ENCODE data around the gene ADAT3.

The ADAT3 gene

DNA sequence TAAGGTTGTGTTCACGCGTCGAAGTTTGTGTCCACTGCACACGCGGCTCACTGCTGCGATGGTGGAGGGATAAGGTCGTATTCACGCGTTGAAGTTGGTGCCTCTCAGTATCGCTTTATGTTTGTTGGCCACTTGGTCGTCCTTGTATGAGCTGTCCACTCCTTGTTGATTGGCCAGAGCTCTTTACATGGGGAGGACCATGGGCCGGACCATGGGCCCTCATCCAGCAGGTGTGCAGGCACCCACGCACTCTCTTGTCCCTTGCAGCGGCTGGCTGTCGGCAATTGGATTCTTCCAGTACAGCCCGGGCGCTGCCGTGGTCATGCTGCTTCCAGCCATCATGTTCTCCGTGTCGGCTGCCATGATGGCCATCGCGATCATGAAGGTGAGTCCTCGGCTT is 17.6 kb downstream of the ADAT3 start:
- no peak overlapping the region for H3K4me2 ChIP-seq (ENCODE audit: low read length)
- peaks cover 34% of the 10 kb centered on the region for H3K36me3 ChIP-seq (ENCODE audit: insufficient read depth, low read length)
- no peaks in the 10 kb centered on the region for H3K27me3 ChIP-seq (ENCODE audit: control insufficient read depth, insufficient read depth, low read length)
- H3K9ac ChIP-seq (ENCODE audit: low read depth, low read length) = no peak overlapping the region
- no peaks in the 10 kb centered on the region for H3K4me1 ChIP-seq (ENCODE audit: control insufficient read depth, insufficient read depth, low read length)
- H3K4me3 ChIP-seq (ENCODE audit: low read length) = no peak overlapping the region
- H3K9me3 ChIP-seq (replicated peaks; ENCODE audit: low read length) = no peaks in the 10 kb centered on the region

DNA sequence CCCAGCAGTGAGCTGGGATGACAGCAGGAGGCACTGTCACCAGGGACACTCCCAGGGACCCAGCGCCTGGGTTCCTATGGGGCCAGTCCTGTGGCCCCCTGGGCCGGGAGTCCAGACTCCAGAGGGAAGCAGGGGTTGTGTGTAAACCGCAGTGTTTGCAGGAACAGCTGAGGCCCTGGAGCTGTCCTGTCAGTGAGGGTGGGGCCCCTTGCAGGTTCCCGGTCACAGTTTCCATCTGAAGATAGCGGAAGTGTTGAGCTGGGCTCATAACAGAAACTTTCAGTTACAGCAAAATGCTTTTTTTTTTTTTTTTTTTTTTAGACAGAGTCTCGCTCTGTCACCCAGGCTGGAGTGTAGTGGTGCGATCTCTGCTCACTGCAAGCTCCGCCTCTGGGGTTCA is 18.1 kb downstream of the ADAT3 start:
- Histone ChIP-seq H3K36me3 (ENCODE audit: insufficient read depth, low read length) (peaks cover 30% of the 10 kb centered on the region), H3K4me3 (ENCODE audit: low read length) (no peak overlapping the region), H3K9ac (ENCODE audit: low read depth, low read length) (no peak overlapping the region), H3K4me1 (ENCODE audit: control insufficient read depth, insufficient read depth, low read length) (no peaks in the 10 kb centered on the region), H3K27me3 (ENCODE audit: control insufficient read depth, insufficient read depth, low read length) (no peaks in the 10 kb centered on the region), H3K4me2 (ENCODE audit: low read length) (no peak overlapping the region), H3K9me3 (replicated peaks; ENCODE audit: low read length) (no peaks in the 10 kb centered on the region)

DNA sequence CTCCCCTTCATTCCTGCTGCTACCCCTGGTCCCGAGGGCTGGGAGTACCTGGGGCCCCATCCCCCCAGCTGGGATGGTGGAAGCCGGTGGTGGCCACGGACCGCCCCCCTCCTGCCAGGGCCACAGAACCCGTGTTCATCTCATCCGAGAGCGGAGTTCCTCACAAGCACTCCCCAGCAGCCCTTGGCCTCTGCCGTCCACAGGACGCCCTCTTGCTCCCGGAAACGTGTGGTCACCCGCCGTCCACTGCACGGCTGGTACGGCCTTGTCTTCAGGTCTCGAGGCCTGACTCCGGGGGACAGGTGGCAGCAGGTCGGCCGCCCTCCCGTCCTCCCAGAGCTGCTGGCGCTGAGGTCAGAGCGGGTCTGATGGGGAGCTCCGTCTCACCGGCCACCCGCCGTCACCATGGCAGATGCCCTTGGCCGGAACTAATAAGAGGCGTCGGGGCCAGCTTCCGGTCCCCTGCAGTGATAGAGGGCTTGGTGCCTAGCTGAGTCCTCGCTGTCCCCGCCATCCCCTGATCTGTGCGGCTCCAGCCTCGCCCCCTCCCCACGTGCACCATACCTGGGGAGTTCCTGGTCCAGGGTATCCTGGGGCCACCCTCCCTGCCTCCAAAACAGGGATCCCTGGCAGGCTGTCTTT is 19.2 kb downstream of the ADAT3 start:
- Histone ChIP-seq H3K9me3 (replicated peaks; ENCODE audit: low read length) (no peaks in the 10 kb centered on the region), H3K36me3 (ENCODE audit: insufficient read depth, low read length) (peaks cover 30% of the 10 kb centered on the region), H3K4me1 (ENCODE audit: control insufficient read depth, insufficient read depth, low read length) (peaks cover 3% of the 10 kb centered on the region), H3K27me3 (ENCODE audit: control insufficient read depth, insufficient read depth, low read length) (no peaks in the 10 kb centered on the region), H3K9ac (ENCODE audit: low read depth, low read length) (no peak overlapping the region), H3K4me2 (ENCODE audit: low read length) (no peak overlapping the region), H3K4me3 (ENCODE audit: low read length) (no peak overlapping the region)

DNA sequence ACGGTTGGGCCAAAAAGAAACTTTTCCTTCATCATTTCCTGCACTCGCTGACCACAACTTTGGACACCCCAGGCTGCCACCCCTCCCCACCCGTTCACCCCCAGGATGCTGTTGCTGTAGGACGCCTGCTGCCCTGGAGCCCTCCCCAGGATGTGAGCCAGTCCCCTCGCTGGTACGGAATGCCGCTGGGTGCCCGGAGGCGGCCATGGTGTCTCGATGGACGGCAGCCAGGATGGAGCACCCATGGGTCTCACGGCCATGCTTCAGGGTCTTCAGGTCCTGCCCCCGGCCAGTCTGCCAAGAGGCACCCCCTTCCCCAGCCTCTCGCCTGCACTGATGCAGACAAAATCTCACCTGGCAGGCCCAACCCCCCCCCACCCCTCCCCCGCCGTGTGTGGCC is 20.3 kb downstream of the ADAT3 start:
- Histone ChIP-seq H3K4me1 (ENCODE audit: control insufficient read depth, insufficient read depth, low read length) (peaks cover 10% of the 10 kb centered on the region), H3K4me3 (ENCODE audit: low read length) (no peak overlapping the region), H3K4me2 (ENCODE audit: low read length) (no peak overlapping the region), H3K27me3 (ENCODE audit: control insufficient read depth, insufficient read depth, low read length) (no peaks in the 10 kb centered on the region), H3K36me3 (ENCODE audit: insufficient read depth, low read length) (peaks cover 24% of the 10 kb centered on the region), H3K9ac (ENCODE audit: low read depth, low read length) (no peak overlapping the region), H3K9me3 (replicated peaks; ENCODE audit: low read length) (no peaks in the 10 kb centered on the region)

DNA sequence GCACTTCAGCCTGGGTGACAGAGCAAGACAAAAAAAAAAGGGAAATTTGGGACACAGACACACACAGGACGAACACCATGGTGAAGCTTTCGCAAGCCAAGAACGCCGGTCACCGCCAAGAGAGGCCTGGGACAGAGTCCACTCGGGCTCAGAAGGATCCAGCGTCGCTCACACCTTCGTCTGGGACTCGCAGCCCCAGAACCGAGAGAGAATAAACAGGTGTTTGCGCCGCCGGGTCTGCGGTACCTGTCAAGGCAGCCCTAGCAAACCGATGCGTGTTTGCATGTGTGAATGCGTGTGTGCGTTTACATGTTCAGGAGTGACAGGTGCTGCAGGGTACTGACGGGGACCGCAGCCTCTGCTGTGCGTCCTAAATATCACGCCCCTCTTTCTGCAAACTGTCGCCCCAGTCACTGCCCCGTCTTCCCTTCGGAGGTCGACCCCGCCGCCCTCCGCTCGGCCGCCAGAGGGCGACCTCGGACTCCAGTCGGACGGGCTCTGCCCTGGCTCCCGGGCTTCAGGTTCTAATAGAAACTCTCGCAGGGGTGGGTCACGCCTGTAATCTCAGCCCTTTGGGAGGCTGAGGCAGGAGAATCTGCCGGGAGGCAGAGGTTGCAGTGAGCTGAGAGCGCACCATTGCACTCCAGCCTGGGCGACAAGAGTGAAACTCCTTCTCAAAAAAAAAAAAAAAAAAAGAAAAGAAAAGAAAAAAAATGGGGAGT is 24.0 kb downstream of the ADAT3 start:
- peaks cover 7% of the 10 kb centered on the region for H3K36me3 ChIP-seq (ENCODE audit: insufficient read depth, low read length)
- no peaks in the 10 kb centered on the region for H3K9me3 ChIP-seq (replicated peaks; ENCODE audit: low read length)
- peak overlapping the region; percentile 68 for H3K4me3 ChIP-seq (ENCODE audit: low read length)
- peak overlapping the region; percentile 93 for H3K4me2 ChIP-seq (ENCODE audit: low read length)
- H3K9ac ChIP-seq (ENCODE audit: low read depth, low read length) = peak overlapping the region; percentile 57
- H3K27me3 ChIP-seq (ENCODE audit: control insufficient read depth, insufficient read depth, low read length) = no peaks in the 10 kb centered on the region
- peaks cover 10% of the 10 kb centered on the region for H3K4me1 ChIP-seq (ENCODE audit: control insufficient read depth, insufficient read depth, low read length)

DNA sequence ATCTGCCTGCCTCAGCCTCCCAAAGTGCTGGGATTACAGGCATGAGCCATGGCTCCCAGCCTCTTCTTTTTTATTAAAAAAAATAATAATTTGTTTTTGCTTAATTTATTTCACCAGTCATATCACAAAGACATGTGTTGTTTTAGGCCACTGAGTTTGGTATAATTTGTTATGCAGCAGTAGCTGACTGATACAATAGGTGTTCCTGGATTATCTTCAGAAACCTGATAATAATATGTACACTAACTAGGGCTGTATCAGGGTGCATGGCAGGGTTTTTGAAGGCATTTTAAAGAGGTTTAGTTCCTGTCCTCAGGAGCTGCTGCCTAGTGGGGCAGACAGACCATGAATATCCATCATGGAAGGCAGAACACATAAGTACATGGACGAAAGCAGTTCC is 26.2 kb downstream of the ADAT3 start:
- H3K4me2 ChIP-seq (ENCODE audit: low read length) = no peak overlapping the region
- H3K4me3 ChIP-seq (ENCODE audit: low read length) = no peak overlapping the region
- no peaks in the 10 kb centered on the region for H3K27me3 ChIP-seq (ENCODE audit: control insufficient read depth, insufficient read depth, low read length)
- H3K36me3 ChIP-seq (ENCODE audit: insufficient read depth, low read length) = no peaks in the 10 kb centered on the region
- no peaks in the 10 kb centered on the region for H3K9me3 ChIP-seq (replicated peaks; ENCODE audit: low read length)
- no peak overlapping the region for H3K9ac ChIP-seq (ENCODE audit: low read depth, low read length)
- H3K4me1 ChIP-seq (ENCODE audit: control insufficient read depth, insufficient read depth, low read length) = peaks cover 15% of the 10 kb centered on the region

DNA sequence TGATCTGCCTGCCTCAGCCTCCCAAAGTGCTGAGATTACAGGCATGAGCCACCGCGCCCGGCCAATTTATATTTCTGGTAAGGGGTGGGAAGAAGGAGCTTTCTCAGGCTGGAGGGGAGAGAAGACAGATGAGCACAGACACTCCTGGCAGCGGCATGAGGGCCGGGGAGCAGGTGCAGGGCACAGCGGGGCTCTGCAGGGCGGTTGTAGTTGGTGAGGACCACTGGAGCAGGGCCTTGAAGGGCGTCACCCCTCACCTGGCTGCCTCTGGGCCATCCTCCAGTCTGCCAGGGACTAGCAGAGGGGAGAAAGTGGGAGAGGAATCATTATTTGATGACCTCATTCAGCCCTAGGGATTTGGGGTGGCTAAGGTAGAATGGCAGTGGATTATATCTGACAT is 27.2 kb downstream of the ADAT3 start:
- peaks cover 15% of the 10 kb centered on the region for H3K4me1 ChIP-seq (ENCODE audit: control insufficient read depth, insufficient read depth, low read length)
- no peaks in the 10 kb centered on the region for H3K36me3 ChIP-seq (ENCODE audit: insufficient read depth, low read length)
- H3K4me2 ChIP-seq (ENCODE audit: low read length) = no peak overlapping the region
- H3K9ac ChIP-seq (ENCODE audit: low read depth, low read length) = no peak overlapping the region
- H3K27me3 ChIP-seq (ENCODE audit: control insufficient read depth, insufficient read depth, low read length) = no peaks in the 10 kb centered on the region
- H3K9me3 ChIP-seq (replicated peaks; ENCODE audit: low read length) = no peaks in the 10 kb centered on the region
- no peak overlapping the region for H3K4me3 ChIP-seq (ENCODE audit: low read length)

DNA sequence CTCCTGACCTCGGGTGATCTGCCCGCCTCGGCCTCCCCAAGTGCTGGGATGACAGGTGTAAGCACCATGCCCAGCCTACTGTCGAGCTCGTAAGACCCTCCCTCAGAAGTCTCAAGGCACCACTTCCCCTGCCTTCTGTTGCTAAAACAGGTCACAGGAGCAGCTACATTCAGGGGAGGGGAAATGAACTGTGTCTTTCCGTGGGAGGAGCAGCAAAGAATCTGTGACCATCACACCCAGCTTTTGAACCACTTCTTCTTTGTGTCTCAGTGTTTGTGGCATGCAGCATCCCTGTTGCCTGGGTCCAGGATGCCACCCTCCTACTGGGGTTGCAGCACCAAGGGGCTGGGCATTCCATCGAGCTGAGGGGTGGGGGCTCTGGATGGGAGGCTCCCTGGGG is 28.0 kb downstream of the ADAT3 start:
- H3K27me3 ChIP-seq (ENCODE audit: control insufficient read depth, insufficient read depth, low read length) = no peaks in the 10 kb centered on the region
- no peaks in the 10 kb centered on the region for H3K36me3 ChIP-seq (ENCODE audit: insufficient read depth, low read length)
- no peak overlapping the region for H3K9ac ChIP-seq (ENCODE audit: low read depth, low read length)
- peaks cover 15% of the 10 kb centered on the region for H3K4me1 ChIP-seq (ENCODE audit: control insufficient read depth, insufficient read depth, low read length)
- H3K4me3 ChIP-seq (ENCODE audit: low read length) = no peak overlapping the region
- H3K9me3 ChIP-seq (replicated peaks; ENCODE audit: low read length) = no peaks in the 10 kb centered on the region
- H3K4me2 ChIP-seq (ENCODE audit: low read length) = no peak overlapping the region

DNA sequence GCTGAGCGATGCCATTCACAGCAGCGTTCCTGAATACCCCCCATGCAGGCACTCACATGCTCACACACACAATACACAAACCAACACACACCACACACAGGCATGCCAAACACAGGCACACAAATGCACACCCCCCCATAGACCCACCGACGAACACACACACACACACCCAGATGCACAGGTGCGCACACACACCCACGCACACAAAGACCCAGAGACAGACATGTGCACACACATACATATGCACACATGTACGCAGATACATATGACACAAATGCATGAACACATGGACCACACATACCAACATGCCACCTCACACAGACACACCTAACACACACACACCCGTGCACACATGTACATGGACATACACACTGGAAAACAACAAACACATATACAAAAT is 28.7 kb downstream of the ADAT3 start:
- H3K9ac ChIP-seq (ENCODE audit: low read depth, low read length) = no peak overlapping the region
- no peak overlapping the region for H3K4me2 ChIP-seq (ENCODE audit: low read length)
- H3K4me1 ChIP-seq (ENCODE audit: control insufficient read depth, insufficient read depth, low read length) = peaks cover 15% of the 10 kb centered on the region
- no peaks in the 10 kb centered on the region for H3K36me3 ChIP-seq (ENCODE audit: insufficient read depth, low read length)
- no peak overlapping the region for H3K4me3 ChIP-seq (ENCODE audit: low read length)
- no peaks in the 10 kb centered on the region for H3K27me3 ChIP-seq (ENCODE audit: control insufficient read depth, insufficient read depth, low read length)
- no peaks in the 10 kb centered on the region for H3K9me3 ChIP-seq (replicated peaks; ENCODE audit: low read length)

DNA sequence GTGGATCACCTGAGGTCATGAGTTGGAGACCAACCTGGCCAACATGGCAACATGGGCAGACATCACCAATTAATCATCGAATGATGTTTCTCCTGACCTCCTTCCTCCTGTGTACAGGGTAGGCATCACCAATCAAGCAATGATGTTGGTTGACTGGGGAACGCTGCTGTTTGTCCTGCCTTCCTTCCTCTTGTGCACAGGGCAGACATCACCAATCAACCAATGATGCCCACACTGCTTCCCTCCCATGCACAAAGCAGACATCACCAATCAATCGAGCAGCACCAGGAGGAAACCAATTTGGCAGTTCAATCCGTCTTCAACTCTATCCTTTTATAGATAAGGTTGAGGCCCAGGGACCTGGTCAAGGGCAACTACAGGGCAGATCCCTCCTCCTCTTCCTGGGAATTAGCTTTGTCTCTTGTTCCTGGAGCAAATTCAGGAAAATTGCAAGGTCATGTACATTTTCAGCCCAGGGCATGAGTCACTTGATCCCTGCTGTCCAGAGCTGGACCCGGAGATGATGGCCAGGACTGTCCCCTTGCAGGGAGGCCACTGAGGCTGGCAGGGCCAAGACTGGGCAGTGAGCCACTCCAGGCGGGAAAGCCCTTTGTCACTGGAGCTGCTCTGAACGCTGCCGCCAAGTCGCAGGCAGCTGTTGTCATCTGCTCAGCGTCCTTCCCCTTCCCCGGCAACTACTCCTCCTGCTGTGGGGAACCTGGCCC is 30.4 kb downstream of the ADAT3 start:
- Histone ChIP-seq H3K4me1 (ENCODE audit: control insufficient read depth, insufficient read depth, low read length) (peaks cover 17% of the 10 kb centered on the region), H3K27me3 (ENCODE audit: control insufficient read depth, insufficient read depth, low read length) (no peaks in the 10 kb centered on the region), H3K36me3 (ENCODE audit: insufficient read depth, low read length) (no peaks in the 10 kb centered on the region), H3K9me3 (replicated peaks; ENCODE audit: low read length) (no peaks in the 10 kb centered on the region), H3K4me3 (ENCODE audit: low read length) (no peak overlapping the region), H3K9ac (ENCODE audit: low read depth, low read length) (no peak overlapping the region), H3K4me2 (ENCODE audit: low read length) (no peak overlapping the region)

DNA sequence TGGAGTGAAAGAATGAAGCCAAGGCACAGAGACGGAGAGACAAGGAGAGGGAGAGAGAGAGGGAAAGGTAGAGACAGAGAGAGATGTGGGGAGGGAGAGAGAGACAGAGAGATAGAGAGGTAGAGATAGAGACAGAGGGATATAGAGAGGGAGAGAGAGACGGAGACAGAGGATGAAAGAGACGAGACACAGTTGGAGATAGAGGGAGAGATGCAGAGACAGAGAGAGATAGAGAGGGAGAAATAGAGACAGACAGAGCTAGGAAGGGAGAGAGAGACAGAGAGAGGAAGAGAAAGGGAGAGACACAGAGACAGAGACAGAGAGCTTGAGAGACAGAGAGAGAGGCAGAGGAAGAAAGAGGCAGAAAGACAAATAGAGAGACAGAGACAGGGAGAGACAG is 31.2 kb downstream of the ADAT3 start:
- Histone ChIP-seq H3K4me1 (ENCODE audit: control insufficient read depth, insufficient read depth, low read length) (peaks cover 17% of the 10 kb centered on the region), H3K4me3 (ENCODE audit: low read length) (no peak overlapping the region), H3K36me3 (ENCODE audit: insufficient read depth, low read length) (no peaks in the 10 kb centered on the region), H3K27me3 (ENCODE audit: control insufficient read depth, insufficient read depth, low read length) (no peaks in the 10 kb centered on the region), H3K4me2 (ENCODE audit: low read length) (no peak overlapping the region), H3K9me3 (replicated peaks; ENCODE audit: low read length) (no peaks in the 10 kb centered on the region), H3K9ac (ENCODE audit: low read depth, low read length) (no peak overlapping the region)

Data from skeletal muscle satellite cell (primary cell).